Breast epithelium (tissue), 3 donors: Measurements from ENCODE around the gene GRHL3.

ENCODE experiments used
- POLR2A ChIP-seq: fragments of 450-650 bp; IDR thresholded peaks from one replicate; pipeline ENCODE4 v1.6.1; 2016; ENCODE audit warnings: antibody characterized with exemption, mild to moderate bottlenecking, moderate library complexity
- POLR2AphosphoS5 ChIP-seq, 3 donors: sonication (generic); formaldehyde crosslinking; IDR thresholded peaks; one replicate each; pipeline ENCODE4 v1.6.1; 2017; ENCODE audit warnings: antibody characterized with exemption in 3 of 3
- TF ChIP-seq, protein P1 (sequence below), 3 donors: fragments of 450-650 bp; IDR thresholded peaks; one replicate each; pipeline ENCODE4 v1.5.1; 2016 to 2017; ENCODE audit warnings: antibody characterized with exemption in 3 of 3, mild to moderate bottlenecking in 3 of 3, moderate library complexity in 3 of 3

DNA sequence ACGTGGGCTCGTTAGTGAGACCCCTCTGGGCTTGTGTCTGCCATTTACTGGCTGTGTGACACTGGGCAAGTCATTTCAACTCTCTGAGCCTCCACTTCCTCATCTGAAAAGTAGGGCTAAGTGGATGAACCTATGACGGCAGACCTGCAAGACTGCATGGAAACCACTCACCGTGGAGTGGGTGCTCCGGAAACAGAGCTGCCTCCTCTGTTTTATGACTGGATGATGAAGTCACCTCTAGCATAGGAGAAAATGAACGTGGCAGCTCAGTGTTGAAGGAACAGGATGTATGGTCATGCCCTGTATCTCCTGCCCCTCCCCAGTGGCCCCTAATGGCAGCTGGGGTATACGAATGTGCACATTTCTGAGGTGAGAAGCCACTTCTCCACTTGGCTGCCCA lies 53.9 kb downstream of the GRHL3 start:
- TF ChIP-seq, protein P1, sequence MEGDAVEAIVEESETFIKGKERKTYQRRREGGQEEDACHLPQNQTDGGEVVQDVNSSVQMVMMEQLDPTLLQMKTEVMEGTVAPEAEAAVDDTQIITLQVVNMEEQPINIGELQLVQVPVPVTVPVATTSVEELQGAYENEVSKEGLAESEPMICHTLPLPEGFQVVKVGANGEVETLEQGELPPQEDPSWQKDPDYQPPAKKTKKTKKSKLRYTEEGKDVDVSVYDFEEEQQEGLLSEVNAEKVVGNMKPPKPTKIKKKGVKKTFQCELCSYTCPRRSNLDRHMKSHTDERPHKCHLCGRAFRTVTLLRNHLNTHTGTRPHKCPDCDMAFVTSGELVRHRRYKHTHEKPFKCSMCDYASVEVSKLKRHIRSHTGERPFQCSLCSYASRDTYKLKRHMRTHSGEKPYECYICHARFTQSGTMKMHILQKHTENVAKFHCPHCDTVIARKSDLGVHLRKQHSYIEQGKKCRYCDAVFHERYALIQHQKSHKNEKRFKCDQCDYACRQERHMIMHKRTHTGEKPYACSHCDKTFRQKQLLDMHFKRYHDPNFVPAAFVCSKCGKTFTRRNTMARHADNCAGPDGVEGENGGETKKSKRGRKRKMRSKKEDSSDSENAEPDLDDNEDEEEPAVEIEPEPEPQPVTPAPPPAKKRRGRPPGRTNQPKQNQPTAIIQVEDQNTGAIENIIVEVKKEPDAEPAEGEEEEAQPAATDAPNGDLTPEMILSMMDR (IDR thresholded peaks at IDR 0.05), result no peak
- TF ChIP-seq POLR2AphosphoS5 (IDR thresholded peaks at IDR 0.05), result no peak
- TF ChIP-seq POLR2A, result no peak
